Effector memory CD4-positive, alpha-beta T cell (primary cell): Measurements from ENCODE around the gene TBX4.
"Not testable (repeated sequence)": the region's sequence is repeated elsewhere in the genome, so short reads cannot be mapped to it uniquely, and the experiment has no call there.

Source experiments
- DNase-seq, 3 donors: peaks; one replicate each; pipeline ENCODE4 v3.0.0-alpha.2; 2020
- H3K27ac ChIP-seq: 2 replicates; pipeline ENCODE4 v1.7.0; 2013; ENCODE audit warnings: mild to moderate bottlenecking, low read length, moderate library complexity; ENCODE audit not compliant: insufficient read depth, poor library complexity, severe bottlenecking
- H3K27me3 ChIP-seq: replicated peaks from 2 replicates; pipeline ENCODE4 v1.7.0; 2013; ENCODE audit warnings: mild to moderate bottlenecking, low read length; ENCODE audit not compliant: insufficient read depth, control insufficient read depth, poor library complexity, severe bottlenecking
- H3K36me3 ChIP-seq: 2 replicates; pipeline ENCODE4 v1.7.0; 2013; ENCODE audit warnings: mild to moderate bottlenecking, low read length, moderate library complexity; ENCODE audit not compliant: control insufficient read depth, insufficient read depth
- H3K4me1 ChIP-seq: 2 replicates; pipeline ENCODE4 v1.7.0; 2013; ENCODE audit warnings: low read length, mild to moderate bottlenecking; ENCODE audit not compliant: control insufficient read depth, insufficient read depth, poor library complexity, severe bottlenecking
- H3K4me3 ChIP-seq: 2 replicates; pipeline ENCODE4 v1.7.0; 2013; ENCODE audit warnings: low read length, low read depth, mild to moderate bottlenecking; ENCODE audit not compliant: insufficient read depth, poor library complexity, severe bottlenecking
- H3K9me3 ChIP-seq: 2 replicates; pipeline ENCODE4 v1.7.0; 2013; ENCODE audit warnings: mild to moderate bottlenecking, low read length, moderate library complexity; ENCODE audit not compliant: control insufficient read depth

Gene TBX4

DNA sequence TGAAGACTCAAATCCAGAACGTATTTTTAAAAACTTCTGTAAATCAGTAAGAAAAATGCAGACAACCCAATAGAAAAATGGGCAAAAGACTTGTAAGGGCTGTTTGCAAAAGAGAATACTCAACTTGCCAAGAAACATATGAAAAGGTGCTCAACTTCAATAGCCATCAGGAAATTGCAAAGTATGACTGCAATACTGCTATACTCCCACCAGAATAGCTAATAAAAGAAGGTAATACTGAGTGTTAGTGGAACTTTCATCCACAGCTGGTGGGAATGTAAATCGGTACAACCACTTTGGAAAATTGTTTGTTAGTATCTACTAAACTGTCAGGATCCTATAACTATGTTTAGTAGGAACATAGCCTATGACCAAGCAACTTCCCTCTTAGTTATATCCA is 48.1 kb downstream of the TBX4 start:
- no peaks in the 10 kb centered on the region for H3K36me3 ChIP-seq
- H3K27ac ChIP-seq = no peak overlapping the region
- no peaks in the 10 kb centered on the region for H3K9me3 ChIP-seq
- H3K4me1 ChIP-seq = no peaks in the 10 kb centered on the region
- no peak for DNase-seq
- H3K4me3 ChIP-seq = no peak overlapping the region
- H3K27me3 ChIP-seq = no peaks in the 10 kb centered on the region

DNA sequence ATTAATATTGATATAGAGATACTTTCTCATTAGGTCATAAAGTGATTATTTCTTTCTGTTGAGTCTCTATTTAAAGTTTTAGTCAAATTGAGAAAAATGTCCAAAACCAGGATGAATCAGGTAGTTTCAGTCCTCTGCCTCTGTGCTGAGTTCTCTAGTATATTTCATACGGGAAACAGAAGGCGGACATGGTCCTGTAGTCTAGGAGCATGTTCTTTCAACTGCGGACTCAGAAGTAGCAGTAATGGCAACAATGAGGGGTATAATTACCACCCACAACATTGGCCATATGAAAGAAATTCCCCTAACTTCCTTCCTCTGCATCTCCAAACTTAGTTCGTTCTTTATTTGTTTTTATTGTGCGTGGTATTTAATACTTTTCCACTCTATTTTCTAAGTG is 50.1 kb downstream of the TBX4 start:
- no peak for DNase-seq
- Histone ChIP-seq H3K4me3 (no peak overlapping the region), H3K4me1 (no peaks in the 10 kb centered on the region), H3K36me3 (no peaks in the 10 kb centered on the region), H3K9me3 (no peaks in the 10 kb centered on the region), H3K27me3 (no peaks in the 10 kb centered on the region), H3K27ac (no peak overlapping the region)

DNA sequence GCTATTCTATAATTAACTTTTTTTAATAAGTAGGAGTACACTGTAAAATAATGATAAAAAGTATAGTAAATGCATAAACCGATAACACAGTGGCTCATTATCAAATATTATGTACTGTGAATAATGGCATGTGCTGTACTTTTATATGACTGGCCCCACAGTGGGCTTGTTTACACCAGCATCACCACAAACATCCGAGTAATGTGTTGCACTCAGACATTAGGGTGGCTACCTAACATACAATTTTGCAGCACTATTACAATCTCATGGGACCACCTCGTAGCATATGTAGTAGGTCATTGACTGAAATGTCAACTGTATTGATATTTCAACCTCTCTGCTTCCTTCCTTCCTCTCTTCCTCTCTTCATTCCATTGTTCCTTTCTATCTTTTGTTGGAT is 51.7 kb downstream of the TBX4 start:
- Histone ChIP-seq H3K27me3 (no peaks in the 10 kb centered on the region), H3K9me3 (no peaks in the 10 kb centered on the region), H3K4me3 (no peak overlapping the region), H3K27ac (no peak overlapping the region), H3K36me3 (no peaks in the 10 kb centered on the region), H3K4me1 (no peaks in the 10 kb centered on the region)
- no peak for DNase-seq

DNA sequence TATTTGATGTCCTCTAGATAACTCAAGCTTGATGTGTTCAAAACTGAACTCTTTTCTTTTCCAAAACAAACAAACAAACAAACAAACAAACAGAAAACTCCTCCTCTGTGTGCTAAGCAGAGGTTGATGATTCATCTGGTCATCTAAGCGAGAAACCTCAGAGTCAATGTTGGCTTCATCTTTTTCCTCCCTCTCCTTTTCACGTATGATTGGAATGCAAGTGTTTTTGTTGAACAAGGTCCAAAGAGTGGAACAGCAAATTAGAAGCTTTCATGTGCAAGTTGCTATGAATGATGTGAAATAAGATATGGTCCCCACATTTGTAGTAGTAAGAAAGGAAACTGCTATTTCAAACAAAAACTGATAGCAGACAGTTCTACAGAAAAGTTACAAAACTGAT is 52.5 kb downstream of the TBX4 start:
- H3K4me3 ChIP-seq = no peak overlapping the region
- H3K36me3 ChIP-seq = no peaks in the 10 kb centered on the region
- no peaks in the 10 kb centered on the region for H3K4me1 ChIP-seq
- DNase-seq = no peak
- H3K27ac ChIP-seq = no peak overlapping the region
- H3K9me3 ChIP-seq = no peaks in the 10 kb centered on the region
- H3K27me3 ChIP-seq = no peaks in the 10 kb centered on the region

DNA sequence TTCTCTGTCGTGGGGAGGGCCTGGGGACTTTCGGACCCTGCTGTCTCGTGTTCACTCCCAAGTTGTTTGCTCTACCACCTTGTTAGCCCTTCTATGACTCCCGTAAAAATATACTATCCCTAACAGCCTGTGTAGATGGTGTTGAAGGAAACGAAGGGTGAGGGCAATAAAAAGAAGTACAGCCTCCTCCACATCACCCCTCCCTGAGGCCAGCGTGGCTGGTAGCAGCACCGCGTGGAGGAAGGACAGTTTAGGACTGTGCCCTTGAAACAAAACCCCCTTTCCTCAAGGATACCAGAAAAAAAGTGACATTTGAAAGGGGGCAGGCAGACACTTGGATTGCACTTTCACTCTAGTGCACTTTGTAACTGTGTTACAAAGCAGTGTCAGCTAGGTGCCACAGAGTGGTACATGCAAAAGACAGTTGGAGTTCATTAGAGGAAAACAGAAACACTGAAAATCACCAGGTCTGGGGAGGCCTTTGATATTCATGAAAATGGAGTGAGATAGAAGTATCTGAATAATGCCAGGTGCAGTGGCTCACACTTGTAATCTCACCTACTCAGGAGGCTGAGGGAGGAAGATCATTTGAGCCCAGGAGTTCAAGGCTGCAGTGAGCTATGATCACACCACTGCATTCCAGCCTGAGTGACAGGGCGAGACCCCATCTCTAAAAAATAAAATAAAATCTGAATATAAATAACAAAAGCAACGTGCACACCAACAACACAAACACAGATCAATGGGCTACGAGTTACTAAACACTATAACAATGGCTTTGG is 53.8 kb downstream of the TBX4 start:
- Histone ChIP-seq H3K27ac (no peak overlapping the region), H3K9me3 (no peaks in the 10 kb centered on the region), H3K4me1 (no peaks in the 10 kb centered on the region), H3K4me3 (no peak overlapping the region), H3K36me3 (no peaks in the 10 kb centered on the region), H3K27me3 (no peaks in the 10 kb centered on the region)
- DNase-seq = no peak

DNA sequence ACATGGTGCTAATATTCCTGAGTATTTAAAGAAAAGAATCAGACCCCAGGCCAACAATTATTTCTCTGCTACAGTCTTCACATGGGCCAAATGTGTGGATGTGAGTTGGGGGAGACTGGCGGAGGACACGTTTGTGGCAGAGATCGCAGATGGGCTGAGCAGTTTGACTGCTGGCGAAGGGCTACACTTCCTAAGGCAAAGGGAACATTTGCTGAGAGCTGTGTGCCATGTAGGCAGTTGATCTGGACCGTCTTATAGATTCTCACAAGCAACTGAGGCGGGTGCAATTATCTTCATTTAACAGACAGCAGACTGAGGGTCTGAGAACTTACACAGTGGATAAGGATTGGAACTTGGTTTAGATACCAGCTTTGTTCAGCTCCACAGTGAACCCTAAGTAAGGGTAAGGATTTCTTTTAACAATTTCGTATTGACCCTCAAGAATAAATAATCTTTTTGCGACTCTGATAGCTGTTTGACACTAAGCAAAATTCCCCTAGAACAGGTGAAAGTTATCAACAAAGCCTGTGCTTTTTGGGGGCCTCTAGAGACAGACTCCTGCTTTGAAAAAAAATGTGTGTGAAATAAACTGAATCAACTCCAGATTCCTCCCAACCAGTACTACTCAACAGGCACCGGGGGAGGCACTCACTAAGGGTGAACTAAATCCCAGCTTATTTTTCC is 55.3 kb downstream of the TBX4 start:
- Histone ChIP-seq H3K27ac (no peak overlapping the region), H3K36me3 (no peaks in the 10 kb centered on the region), H3K4me1 (no peaks in the 10 kb centered on the region), H3K27me3 (no peaks in the 10 kb centered on the region), H3K4me3 (no peak overlapping the region), H3K9me3 (no peaks in the 10 kb centered on the region)
- DNase-seq = no peak

DNA sequence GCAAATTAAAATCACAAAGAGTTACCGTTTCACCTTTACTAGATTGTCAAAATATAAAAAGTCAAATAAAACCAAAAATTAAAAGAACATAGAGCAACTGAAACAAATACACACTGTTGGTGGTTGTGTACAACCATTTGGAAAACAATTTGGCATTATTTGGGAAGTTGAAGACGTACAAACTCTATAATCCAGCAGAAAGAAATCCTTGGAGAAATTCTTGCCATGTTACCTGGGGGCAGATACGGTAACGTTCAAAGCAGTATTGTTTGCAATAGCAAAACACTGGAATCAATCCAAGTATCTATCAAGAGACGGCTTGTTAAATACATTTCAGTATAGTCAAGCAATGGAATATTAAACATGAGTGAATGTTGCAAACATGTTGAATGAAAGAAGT is 56.7 kb downstream of the TBX4 start:
- Histone ChIP-seq H3K27me3 (no peaks in the 10 kb centered on the region), H3K4me1 (no peaks in the 10 kb centered on the region), H3K36me3 (no peaks in the 10 kb centered on the region), H3K27ac (no peak overlapping the region), H3K9me3 (no peaks in the 10 kb centered on the region), H3K4me3 (no peak overlapping the region)
- DNase-seq = no peak

DNA sequence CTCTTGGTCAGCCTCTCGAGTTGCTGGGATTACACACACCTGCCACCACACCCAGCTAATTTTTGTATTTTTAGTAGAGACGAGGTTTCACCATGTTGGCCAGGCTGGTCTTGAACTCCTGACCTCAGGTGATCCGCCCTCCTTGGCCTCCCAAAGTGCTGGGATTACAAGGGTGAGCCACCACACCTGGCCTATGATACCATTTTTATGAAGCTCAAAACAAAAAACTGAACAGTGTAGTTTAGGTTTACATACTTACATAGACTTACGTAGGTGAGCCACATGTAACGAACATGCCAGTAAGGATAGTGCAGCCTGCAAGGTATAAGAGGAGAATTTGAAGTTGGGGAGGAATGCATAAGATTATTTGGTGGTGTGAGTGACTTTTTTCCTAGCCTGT is 57.2 kb downstream of the TBX4 start:
- not testable (repeated sequence) for H3K27me3 ChIP-seq, H3K27ac ChIP-seq, H3K9me3 ChIP-seq, H3K36me3 ChIP-seq, H3K4me3 ChIP-seq, H3K4me1 ChIP-seq, DNase-seq

DNA sequence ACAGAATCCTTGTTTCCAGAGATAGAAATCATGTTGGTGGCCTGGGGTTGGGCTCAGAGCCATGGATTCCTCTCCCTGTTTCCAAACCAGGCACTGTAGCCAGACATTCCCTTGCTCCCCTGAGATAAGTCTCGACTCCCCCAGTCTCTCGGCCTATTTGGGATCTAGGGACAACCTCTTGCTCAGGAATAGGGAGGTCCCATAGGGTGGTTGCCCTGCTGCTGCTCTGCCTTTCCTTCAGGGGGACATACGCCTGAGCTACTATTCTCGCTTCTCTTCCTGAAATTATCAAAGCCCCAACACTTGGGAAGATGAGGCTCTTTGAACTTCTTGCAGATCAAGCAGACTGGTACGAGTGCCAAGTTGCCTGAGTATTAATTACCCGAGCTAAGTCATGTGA is 58.0 kb downstream of the TBX4 start:
- no peak for DNase-seq
- H3K27ac ChIP-seq = no peak overlapping the region
- no peaks in the 10 kb centered on the region for H3K9me3 ChIP-seq
- H3K36me3 ChIP-seq = no peaks in the 10 kb centered on the region
- no peaks in the 10 kb centered on the region for H3K27me3 ChIP-seq
- H3K4me1 ChIP-seq = no peaks in the 10 kb centered on the region
- H3K4me3 ChIP-seq = no peak overlapping the region

DNA sequence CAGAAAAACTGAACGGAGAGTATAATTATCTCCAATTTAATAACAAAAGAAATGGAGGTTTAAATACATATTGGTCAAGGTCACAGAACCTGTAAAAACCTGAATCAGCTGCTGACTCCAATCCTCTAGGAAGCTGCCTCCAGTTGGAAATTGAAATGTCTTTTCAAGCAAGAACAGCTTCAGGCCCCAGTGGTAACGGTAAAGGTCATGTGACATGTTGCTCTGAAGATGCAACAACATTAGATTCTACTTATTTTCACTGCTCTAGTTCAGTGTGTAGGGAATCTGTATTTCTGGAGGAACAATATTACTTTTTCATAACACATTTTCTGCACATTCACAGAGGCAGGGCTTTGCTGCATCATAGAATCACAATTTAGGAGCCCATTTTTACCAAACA is 58.8 kb downstream of the TBX4 start:
- Histone ChIP-seq H3K36me3 (no peaks in the 10 kb centered on the region), H3K9me3 (no peaks in the 10 kb centered on the region), H3K4me3 (no peak overlapping the region), H3K27me3 (no peaks in the 10 kb centered on the region), H3K27ac (no peak overlapping the region), H3K4me1 (no peaks in the 10 kb centered on the region)
- DNase-seq = no peak
